Hepatocyte (in vitro differentiated cells): ENCODE results near the gene KIAA0930. TPM values are rescaled to one million over a fixed set of nuclear protein-coding genes. Genes with fewer than 3 reads are reported as not detected.

ENCODE experiments used
- DNase-seq: peaks from one replicate; pipeline ENCODE4 v3.0.0-alpha.2; 2016; ENCODE audit warnings: low spot score
- H2AFZ ChIP-seq: fragments of 200-600 bp; sonication (generic); 2 replicates; pipeline ENCODE4 v1.6.0; 2016; ENCODE audit warnings: antibody characterized with exemption, mild to moderate bottlenecking
- H3K27ac ChIP-seq: fragments of 200-600 bp; sonication (generic); 2 replicates; pipeline ENCODE4 v1.5.1; 2016; ENCODE audit warnings: mild to moderate bottlenecking
- H3K27me3 ChIP-seq: fragments of 200-600 bp; sonication (generic); 2 replicates; pipeline ENCODE4 v1.6.1; 2016
- H3K36me3 ChIP-seq: fragments of 200-600 bp; sonication (generic); replicated peaks from 2 replicates; pipeline ENCODE4 v1.5.1; 2016; ENCODE audit warnings: low read depth; ENCODE audit not compliant: insufficient read depth
- H3K4me1 ChIP-seq: fragments of 200-600 bp; sonication (generic); 2 replicates; pipeline ENCODE4 v1.5.1; 2016; ENCODE audit warnings: mild to moderate bottlenecking, moderate library complexity; ENCODE audit not compliant: insufficient read depth
- H3K4me2 ChIP-seq: fragments of 200-600 bp; sonication (generic); 2 replicates; pipeline ENCODE4 v1.6.0; 2016
- H3K4me3 ChIP-seq: fragments of 200-600 bp; sonication (generic); 2 replicates; pipeline ENCODE4 v1.5.1; 2016; ENCODE audit warnings: mild to moderate bottlenecking
- H3K79me2 ChIP-seq: fragments of 200-600 bp; sonication (generic); 2 replicates; pipeline ENCODE4 v1.6.0; 2017; ENCODE audit warnings: mild to moderate bottlenecking
- H3K9me2 ChIP-seq: fragments of 200-600 bp; sonication (generic); replicated peaks from 2 replicates; pipeline ENCODE4 v1.6.0; 2017; ENCODE audit warnings: mild to moderate bottlenecking; ENCODE audit not compliant: insufficient read depth
- H3K9me3 ChIP-seq: fragments of 200-600 bp; sonication (generic); 2 replicates; pipeline ENCODE4 v1.5.1; 2016; ENCODE audit warnings: low read depth, mild to moderate bottlenecking
- H4K20me1 ChIP-seq: fragments of 200-600 bp; sonication (generic); 2 replicates; pipeline ENCODE4 v1.6.0; 2016; ENCODE audit warnings: mild to moderate bottlenecking; ENCODE audit not compliant: insufficient read depth, poor library complexity, severe bottlenecking
- EZH2 ChIP-seq: fragments of 200-600 bp; sonication (generic); IDR thresholded peaks from 2 replicates; pipeline ENCODE4 v1.6.1; 2016; ENCODE audit warnings: antibody characterized with exemption, mild to moderate bottlenecking, borderline replicate concordance
- EZH2phosphoT487 ChIP-seq: fragments of 200-600 bp; sonication (generic); IDR thresholded peaks from one replicate; pipeline ENCODE4 v1.6.1; 2018; ENCODE audit warnings: antibody characterized with exemption, mild to moderate bottlenecking, low read depth, moderate library complexity; ENCODE audit not compliant: unreplicated experiment, severe bottlenecking
- WGBS: methylation state at CpG from one replicate; pipeline ENCODE4 v1.1.6; 2016; ENCODE audit warnings: low lambda C conversion rate; ENCODE audit errors: missing lambda C conversion rate; 5-methylcytosine and 5-hydroxymethylcytosine counted together
- polyA plus RNA-seq: library from polyadenylated mRNA; unstranded; fragments of >200 nt; fragmentation: Nextera tagmentation; extraction: Ambion mirVana; gene quantifications from 2 replicates; pipeline ENCODE4 v1.2.1, GENCODE V29; 2016
- total RNA-seq: library from RNA; depleted of rRNA; stranded (reverse); fragments of >200 nt; gene quantifications from 2 replicates; pipeline ENCODE4 v1.2.3, GENCODE V29; 2014
- TF ChIP-seq, protein P1 (sequence below): fragments of 200-600 bp; sonication (generic); IDR thresholded peaks from 2 replicates; pipeline ENCODE4 v1.5.1; 2016; ENCODE audit warnings: antibody characterized with exemption, mild to moderate bottlenecking; ENCODE audit not compliant: poor library complexity

The KIAA0930 gene
- total and polyA plus RNA-seq, 2 experiments from 2014 or later: 30.9 to 42.0 TPM

DNA sequence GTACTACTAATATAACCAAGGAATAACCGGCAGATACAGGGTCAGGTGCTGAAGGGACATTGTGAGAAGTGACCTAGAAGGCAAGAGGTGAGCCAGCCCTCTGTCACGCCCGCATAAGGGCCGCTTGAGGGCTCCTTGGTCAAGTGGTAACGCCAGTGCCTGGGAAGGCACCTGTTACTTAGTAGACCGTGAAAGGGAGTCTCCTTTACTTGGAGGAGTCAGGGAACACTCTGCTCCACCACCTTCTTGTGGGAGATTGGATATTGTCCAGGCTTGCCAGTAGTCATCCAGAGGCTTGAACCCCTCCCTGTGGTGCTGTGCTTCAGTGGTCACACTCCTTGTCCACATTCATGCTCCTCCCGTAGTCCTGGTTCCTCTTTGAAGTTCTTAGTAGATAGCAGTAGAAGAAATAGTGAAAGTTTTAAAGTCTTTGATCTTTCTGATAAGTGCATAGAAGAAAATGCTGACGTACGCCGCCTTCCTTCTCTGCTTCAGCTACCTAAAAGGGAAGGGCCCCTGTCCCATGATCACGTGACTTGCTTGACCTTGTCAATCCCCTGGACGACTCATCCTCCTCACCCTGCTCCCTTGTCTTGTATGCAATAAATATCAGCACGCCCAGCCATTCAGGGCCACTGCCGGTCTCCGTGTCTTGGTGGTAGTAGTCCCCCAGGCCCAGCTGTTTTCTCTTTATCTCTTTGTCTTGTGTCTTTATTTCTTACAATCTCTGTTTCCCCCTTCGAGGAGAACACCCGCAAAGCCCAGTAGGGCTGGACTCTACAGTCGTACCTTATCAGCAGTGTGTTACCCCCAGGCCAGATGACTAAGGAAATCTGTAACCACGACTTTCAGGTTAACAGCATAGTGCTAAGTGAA lies 70.9 kb downstream of the KIAA0930 start:
- H3K4me2 ChIP-seq: no peak overlapping the region
- no peak for DNase-seq

DNA sequence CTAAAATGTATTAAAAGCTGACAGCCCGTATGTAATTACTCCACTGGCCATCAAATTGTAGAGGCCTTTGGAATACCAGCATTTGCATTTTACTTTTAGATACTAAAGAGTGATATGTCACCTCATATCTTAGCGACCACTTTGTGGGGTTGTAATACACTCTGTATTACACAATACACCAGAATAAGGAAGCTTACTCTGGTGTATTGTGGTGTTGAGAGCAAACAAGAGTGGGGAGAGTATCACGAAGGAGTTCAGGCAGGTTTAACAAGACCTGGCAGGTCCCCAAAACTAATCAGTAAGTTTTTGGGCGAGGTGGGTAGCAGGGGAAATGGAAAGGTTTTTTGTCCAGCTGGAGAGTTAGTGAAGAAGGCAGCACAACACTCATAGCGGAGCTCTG lies 73.8 kb downstream of the KIAA0930 start:
- H3K36me3 ChIP-seq: no peaks in the 10 kb centered on the region
- no peaks in the 10 kb centered on the region for H3K9me3 ChIP-seq
- H3K27me3 ChIP-seq: no peaks in the 10 kb centered on the region
- H3K27ac ChIP-seq: no peak overlapping the region
- no peak overlapping the region for H2AFZ ChIP-seq
- no peaks in the 10 kb centered on the region for H4K20me1 ChIP-seq
- H3K9me2 ChIP-seq: no peaks in the 10 kb centered on the region
- H3K4me1 ChIP-seq: peaks cover 9% of the 10 kb centered on the region
- no peak overlapping the region for H3K4me3 ChIP-seq
- DNase-seq: no peak
- H3K4me2 ChIP-seq: no peak overlapping the region
- 84% methylated on average over 5 of the region's 5 CpGs for WGBS
- H3K79me2 ChIP-seq: peaks cover 74% of the 10 kb centered on the region
- TF ChIP-seq EZH2phosphoT487 (no peak), EZH2 (no peak)
- TF ChIP-seq, protein P1, sequence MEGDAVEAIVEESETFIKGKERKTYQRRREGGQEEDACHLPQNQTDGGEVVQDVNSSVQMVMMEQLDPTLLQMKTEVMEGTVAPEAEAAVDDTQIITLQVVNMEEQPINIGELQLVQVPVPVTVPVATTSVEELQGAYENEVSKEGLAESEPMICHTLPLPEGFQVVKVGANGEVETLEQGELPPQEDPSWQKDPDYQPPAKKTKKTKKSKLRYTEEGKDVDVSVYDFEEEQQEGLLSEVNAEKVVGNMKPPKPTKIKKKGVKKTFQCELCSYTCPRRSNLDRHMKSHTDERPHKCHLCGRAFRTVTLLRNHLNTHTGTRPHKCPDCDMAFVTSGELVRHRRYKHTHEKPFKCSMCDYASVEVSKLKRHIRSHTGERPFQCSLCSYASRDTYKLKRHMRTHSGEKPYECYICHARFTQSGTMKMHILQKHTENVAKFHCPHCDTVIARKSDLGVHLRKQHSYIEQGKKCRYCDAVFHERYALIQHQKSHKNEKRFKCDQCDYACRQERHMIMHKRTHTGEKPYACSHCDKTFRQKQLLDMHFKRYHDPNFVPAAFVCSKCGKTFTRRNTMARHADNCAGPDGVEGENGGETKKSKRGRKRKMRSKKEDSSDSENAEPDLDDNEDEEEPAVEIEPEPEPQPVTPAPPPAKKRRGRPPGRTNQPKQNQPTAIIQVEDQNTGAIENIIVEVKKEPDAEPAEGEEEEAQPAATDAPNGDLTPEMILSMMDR: no peak

More for the DNA sequence above, 70.9 kb downstream of the KIAA0930 start:
- 59% methylated on average over 19 of the region's 19 CpGs for WGBS
- no peaks in the 10 kb centered on the region for H3K9me3 ChIP-seq
- H2AFZ ChIP-seq: no peak overlapping the region
- H3K9me2 ChIP-seq: no peaks in the 10 kb centered on the region
- no peak overlapping the region for H3K4me3 ChIP-seq
- no peaks in the 10 kb centered on the region for H4K20me1 ChIP-seq
- TF ChIP-seq EZH2phosphoT487 (no peak), EZH2 (no peak)
- TF ChIP-seq, protein P1: no peak
- H3K79me2 ChIP-seq: peaks cover 80% of the 10 kb centered on the region
- H3K4me1 ChIP-seq: peaks cover 9% of the 10 kb centered on the region
- H3K36me3 ChIP-seq: no peaks in the 10 kb centered on the region
- H3K27ac ChIP-seq: peak overlapping the region; percentile 37
- H3K27me3 ChIP-seq: no peaks in the 10 kb centered on the region

DNA sequence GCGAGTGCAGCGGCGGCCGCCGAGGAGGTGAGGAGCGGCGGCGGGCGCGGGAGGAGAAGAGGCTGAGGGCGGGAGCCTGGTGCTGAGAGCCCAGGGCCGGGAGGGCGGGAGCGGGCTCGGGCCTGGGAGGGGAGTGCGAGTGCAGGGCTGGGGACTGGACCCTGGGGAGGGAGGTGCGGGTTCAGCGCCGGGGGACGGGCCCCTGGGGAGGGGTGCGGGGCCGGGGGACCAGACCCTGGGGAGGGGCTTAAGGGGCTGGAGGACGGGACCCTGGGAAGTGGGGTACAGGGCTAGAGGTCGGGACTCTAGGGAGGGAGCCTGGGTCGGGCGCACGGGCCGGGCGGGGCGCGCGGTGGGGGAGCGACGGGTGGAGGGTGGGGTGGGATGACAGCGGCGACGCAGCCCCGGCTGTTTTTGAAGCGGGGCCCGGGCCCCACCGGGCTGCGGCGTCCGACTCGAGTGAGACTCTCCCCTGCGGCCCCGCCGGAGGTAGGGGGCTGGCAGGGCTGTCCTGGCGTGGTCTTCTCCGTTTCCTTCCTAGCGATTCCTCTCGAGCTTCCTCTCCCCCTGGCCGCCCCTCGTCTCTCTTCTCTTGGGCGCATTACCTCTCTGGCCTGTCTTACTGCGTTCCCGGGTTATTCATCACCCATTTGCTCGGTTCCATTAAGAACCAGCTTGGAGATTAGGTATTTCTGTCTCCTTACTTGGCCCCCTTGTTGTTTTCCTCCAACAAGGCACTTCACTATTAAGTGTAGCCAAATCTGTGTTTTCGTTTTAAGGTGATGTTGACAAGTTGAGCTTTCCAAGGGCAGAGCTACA lies 76.2 kb downstream of the KIAA0930 start:
- Histone ChIP-seq H4K20me1 (no peaks in the 10 kb centered on the region), H3K9me2 (no peaks in the 10 kb centered on the region), H3K9me3 (no peaks in the 10 kb centered on the region), H3K79me2 (peaks cover 61% of the 10 kb centered on the region), H3K27me3 (no peaks in the 10 kb centered on the region), H3K4me1 (peaks cover 18% of the 10 kb centered on the region), H2AFZ (peak overlapping the region; percentile 70), H3K36me3 (no peaks in the 10 kb centered on the region), H3K27ac (peak overlapping the region; percentile 92), H3K4me2 (peak overlapping the region; percentile 78), H3K4me3 (peak overlapping the region; percentile 85)
- TF ChIP-seq, protein P1: no peak
- TF ChIP-seq EZH2: no peak
- no peak for TF ChIP-seq EZH2phosphoT487
- peak; percentile 59 for DNase-seq
- 3% methylated on average over 22 of the region's 59 CpGs for WGBS
